Retinal pigment epithelial cell (primary cell): ENCODE results near the gene CBX8.

ENCODE experiments used
- DNase-seq: peaks from one replicate; pipeline ENCODE4 v3.0.0-alpha.2; 2010; ENCODE audit warnings: low read depth
- H3K4me3 ChIP-seq: 2 replicates; pipeline ENCODE4 v1.5.1; 2011; ENCODE audit warnings: mild to moderate bottlenecking, low read length, control low read depth, moderate library complexity
- TF ChIP-seq, protein P1 (sequence below): conservative IDR thresholded peaks from 2 replicates; pipeline ENCODE4 v1.5.1; 2011; ENCODE audit warnings: low read depth, low read length, control low read depth, inconsistent platforms

Gene CBX8

DNA sequence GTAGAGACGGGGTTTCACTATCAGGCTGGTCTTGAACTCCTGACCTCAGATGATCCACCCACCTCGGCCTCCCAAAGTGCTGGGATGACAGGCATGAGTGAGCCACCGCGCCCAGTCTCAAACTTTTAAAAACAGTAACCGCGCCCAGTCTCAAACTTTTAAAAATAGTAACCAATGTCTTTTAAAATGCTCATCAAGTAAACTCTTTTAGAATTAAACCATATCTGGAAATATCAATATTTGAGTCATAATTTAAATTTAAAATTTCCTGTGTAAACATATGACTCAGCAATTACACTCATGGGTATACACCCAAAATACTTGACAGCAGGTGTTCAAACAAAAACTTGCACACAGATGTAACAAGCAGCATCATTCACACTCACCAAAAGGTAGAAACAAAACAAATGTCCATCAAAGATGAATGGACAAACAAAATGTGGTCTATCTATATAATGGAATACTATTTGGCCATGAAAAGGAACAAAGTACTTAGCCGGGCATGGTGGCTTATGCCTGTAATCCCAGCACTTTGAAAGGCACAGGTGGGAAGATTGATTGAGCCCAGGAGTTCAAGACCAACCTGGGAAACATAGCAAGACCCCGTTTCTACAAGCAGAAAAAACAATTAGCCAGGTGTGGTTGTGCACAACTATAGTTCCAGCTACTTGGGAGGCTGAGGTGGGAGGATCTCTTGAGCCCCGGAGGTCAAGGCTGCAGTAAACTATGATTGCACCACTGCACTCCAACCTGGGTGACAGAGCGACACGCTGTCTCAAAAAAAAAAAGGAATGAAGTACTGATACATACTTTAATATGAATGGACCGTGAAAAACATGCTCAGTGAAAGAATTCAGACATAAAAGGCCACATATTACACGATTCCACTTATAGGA lies 46.0 kb downstream of the CBX8 start:
- TF ChIP-seq, protein P1, sequence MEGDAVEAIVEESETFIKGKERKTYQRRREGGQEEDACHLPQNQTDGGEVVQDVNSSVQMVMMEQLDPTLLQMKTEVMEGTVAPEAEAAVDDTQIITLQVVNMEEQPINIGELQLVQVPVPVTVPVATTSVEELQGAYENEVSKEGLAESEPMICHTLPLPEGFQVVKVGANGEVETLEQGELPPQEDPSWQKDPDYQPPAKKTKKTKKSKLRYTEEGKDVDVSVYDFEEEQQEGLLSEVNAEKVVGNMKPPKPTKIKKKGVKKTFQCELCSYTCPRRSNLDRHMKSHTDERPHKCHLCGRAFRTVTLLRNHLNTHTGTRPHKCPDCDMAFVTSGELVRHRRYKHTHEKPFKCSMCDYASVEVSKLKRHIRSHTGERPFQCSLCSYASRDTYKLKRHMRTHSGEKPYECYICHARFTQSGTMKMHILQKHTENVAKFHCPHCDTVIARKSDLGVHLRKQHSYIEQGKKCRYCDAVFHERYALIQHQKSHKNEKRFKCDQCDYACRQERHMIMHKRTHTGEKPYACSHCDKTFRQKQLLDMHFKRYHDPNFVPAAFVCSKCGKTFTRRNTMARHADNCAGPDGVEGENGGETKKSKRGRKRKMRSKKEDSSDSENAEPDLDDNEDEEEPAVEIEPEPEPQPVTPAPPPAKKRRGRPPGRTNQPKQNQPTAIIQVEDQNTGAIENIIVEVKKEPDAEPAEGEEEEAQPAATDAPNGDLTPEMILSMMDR, result no peak
- no peak overlapping the region for H3K4me3 ChIP-seq
- no peak for DNase-seq

- TF ChIP-seq, protein P1, result no peak
- no peak for DNase-seq
These were observed 46.9 kb downstream of the CBX8 start for GRCh38 chr17:79749958-79750357.

GRCh38 chr17:79749156-79749815 lies 47.6 kb downstream of the CBX8 start:
- peak; percentile 58 for DNase-seq
- no peak overlapping the region for H3K4me3 ChIP-seq
- TF ChIP-seq, protein P1, result no peak

More at GRCh38 chr17:79749958-79750357, 46.9 kb downstream of the CBX8 start:
- no peak overlapping the region for H3K4me3 ChIP-seq

DNA sequence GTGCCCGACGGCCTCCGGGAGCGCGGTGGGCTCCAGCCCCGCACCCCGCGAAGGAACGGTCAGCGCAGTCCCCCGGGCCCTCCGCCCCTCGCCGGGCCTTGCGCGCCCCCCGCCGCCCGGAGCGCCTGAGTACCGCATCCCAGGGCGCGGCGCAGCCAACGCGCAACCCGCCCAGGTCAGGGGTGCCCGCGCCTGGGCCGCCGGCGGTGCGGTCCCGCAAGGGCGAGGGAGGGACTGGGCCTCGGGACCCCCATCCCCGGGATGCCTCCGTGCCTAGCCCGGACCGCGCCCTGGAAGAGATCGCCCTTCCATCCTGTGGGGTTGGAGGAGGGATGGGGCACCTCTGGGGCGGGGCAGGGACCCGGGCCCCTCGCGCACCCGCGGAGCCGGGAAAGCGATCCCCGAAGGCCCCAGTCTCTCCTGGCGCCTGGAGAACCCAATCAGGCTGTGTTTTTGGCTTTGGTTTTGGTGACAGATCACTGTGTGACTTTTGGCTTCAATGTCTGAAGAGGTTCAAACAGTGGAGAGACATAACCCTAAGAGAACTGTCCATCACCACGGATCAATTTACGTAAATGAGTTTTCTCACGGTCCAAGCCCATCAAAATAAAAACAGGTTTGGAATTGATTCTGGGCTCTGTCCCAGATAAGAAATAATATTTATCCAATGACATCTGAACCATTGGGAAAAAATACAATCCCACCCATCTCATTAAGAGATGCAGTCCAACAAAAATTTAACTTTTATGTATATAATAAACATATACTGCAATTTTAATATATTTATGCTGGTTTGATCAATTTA lies 48.4 kb downstream of the CBX8 start:
- DNase-seq, result no peak
- no peak overlapping the region for H3K4me3 ChIP-seq
- TF ChIP-seq, protein P1, result no peak

GRCh38 chr17:79747508-79748294 lies 49.2 kb downstream of the CBX8 start:
- no peak overlapping the region for H3K4me3 ChIP-seq
- no peak for DNase-seq
- TF ChIP-seq, protein P1, result no peak

DNA sequence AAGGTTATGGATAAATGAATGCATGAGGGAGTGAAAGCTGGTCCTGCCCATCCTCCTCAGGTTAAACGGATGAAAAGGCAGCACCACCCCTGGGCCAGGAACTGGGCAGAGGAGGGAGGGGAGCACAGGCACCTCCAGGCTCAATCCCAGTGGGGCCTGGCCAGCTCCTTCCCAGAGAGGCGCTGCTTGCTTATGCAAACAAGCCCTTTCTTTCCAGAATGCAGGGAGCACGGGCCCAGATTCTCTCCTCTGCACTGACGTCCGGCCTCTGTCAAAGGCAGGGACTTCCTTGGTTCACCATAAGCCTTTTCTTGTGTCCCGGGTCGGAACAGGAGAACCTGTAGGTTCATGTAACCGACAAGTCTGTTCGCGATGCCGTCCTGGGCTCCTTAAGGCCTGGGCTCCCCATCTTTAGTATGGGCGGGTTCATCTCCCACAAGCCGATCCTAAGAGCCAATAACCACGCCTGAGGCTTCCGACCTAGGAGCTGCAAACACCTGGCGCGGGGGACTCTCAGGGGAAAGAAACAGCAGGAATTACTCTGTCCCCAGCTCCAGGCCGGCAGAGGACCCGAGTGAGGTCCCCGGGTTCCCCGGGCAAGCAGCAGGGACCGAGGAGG lies 49.9 kb downstream of the CBX8 start:
- H3K4me3 ChIP-seq, result no peak overlapping the region
- DNase-seq, result no peak
- TF ChIP-seq, protein P1, result no peak
